HG03520 (cell line): ENCODE measurements around the gene ZNF420.
"Not testable (repeated sequence)": the region's sequence is repeated elsewhere in the genome, so short reads cannot be mapped to it uniquely, and the experiment has no call there.

ENCODE experiments used
- ATAC-seq: cut with Tn5 transposase; IDR thresholded peaks from one replicate; pipeline ENCODE4 v1.9.1; 2021; ENCODE audit warnings: mild to moderate bottlenecking, moderate library complexity; ENCODE audit not compliant: unreplicated experiment

Gene ZNF420

DNA sequence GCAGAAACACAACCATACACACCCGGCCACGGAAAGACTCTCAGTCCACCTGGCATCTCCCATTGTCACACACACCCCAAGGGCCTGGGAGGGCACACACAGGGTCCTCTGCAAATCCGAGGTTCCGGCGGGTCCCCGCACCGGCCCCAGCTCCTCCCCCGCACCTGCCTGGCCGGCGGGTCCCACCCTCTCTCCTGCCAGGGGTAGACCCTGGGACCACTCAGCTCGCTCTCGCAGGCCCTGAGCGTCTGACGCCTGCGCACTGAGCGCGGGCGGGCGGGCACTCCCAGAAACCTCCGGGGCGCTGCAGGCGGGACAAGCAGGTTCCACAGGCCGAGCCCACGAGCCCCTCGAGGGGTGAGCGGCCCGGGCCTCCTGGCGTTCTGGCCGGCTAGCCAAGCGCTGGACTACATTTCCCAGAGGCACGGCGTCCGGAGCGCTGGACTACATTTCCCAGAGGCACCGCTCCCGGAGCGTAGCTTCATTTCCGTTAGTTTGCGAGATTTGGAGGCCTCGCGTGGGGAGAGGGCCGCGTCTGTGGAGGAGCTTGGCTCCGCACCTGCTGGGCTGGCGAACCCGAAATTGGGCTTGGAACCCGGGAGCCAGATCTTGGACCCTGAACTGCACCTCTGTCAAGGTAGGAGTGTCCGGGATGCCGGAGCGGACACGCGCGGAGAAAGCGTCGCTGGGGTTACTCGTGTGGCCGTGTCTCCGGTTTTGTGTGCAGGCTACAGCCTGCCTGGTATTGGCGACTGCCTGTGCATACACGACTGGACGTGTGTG lies at the start of gene ZNF420:
Gene ZNF420 (plus strand): TSS at position 500 of the 783 bp plus-strand sequence. CDS start 10,686 bp downstream, outside the sequence.
- ATAC-seq: peak; percentile 91

DNA sequence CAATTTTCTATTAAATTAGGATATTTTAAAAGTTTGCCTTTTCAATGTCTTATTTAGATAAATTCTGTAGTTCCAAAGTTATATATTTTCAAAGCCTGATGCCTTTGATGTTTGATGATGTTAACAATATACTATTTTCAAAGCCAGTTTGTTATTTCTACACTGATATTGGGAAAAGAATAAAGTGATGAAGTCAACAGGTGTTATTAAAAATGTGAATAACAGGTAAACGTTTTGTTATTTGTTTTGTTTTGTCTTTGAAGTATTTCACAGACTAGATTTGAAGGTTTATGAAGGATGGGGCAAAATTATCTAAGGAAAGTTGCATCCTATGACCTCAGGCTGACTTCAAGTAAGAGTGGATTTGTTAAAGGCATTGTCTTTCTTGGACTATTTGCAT lies 33.1 kb upstream of the ZNF420 start:
- no peak for ATAC-seq

DNA sequence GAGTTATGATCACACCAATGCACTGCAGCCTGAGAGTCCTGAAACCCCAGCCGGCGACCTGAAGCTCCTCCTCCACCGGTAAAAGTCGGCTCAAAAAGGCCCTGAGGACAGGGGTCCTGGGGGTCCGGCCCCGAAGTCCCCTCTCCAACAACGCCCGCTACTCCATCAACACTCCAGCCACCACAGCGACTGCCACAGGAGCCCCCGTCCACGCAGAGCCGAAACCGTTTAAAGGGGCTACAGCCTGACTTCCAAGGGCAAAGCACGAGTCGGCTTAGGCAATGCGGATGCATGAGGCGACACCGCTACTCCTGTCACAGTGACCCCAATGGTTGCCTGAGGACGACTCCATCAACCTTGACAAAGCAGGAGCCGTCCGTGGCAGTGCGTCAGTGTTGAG lies 22.9 kb upstream of the ZNF420 start:
- ATAC-seq: no peak

DNA sequence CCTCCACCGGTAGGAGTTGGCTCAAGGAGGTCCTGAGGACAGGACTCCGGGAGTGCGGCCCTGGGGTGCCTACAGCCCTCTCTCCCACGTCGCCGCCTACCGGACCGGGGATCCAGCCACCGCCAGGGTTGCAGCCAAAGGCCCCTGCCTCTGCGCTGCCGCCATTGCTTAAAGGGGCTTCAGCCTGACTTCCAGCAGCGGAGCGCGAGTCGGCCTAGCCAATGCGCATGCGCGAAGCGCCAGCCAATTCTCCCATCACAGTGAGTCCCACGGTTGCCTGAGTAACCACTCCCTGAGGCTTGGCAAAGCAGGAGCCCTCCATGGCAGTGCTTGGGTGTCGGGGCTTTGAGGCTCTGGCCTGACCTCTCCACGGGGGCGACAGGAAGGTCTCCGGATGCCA lies 21.5 kb upstream of the ZNF420 start:
- no peak for ATAC-seq

DNA sequence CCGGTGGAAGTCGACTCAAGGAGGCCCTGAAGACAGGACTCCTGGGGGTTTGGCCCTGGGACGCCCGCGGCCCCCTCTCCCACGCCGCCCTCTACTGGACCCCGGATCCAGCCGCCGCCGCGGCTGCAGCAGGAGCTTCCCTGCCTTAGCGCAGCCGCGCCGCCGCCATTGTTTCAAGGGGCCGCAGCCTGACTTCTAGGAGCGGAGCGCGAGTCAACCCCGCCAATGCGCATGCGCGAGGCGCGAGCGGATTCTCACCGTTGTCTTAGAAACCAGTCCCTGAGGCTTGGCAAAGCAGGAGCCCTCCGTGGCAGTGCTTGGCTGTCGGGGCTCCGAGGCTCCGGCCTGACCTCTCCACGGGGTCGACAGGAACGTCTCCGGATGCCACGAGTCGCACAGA lies 19.1 kb upstream of the ZNF420 start:
- no peak for ATAC-seq

DNA sequence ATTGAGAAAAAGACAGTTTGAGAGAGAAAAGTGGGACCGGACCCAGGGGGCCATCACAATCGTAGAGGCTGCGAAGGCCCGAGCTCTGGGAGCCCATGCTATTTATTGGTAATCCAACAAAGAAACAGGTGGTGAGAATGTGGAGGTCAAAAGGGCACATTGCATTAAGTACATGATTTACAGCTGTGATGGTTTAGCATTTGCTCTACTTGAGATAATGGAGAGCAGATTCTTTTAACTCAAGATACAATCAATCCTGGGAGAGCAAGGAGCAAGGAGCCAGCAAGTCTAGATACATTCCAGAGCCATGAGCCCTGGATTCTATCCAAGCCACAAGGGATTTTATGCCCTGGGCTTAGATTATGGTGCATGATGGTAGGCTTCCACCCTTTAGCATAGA lies 13.3 kb upstream of the ZNF420 start:
- ATAC-seq: not testable (repeated sequence)

DNA sequence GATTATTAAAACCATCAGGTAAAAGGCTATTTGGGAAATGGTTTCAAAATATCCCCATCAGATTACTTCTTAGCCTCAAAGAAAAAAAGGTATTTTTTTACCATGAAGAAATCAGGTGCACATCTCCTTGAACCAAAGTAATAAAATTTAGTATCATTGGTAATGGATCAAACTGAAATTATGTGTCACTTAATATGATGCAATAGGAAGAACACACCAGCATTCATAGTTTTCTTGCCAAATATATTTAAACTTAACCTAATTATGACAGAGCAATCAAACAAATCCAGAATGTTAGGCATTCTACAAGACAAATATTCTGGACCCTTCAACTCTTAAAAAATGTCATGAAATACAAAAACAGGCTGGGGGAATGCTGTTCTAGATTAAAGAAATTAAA lies 4.1 kb upstream of the ZNF420 start:
- ATAC-seq: no peak

DNA sequence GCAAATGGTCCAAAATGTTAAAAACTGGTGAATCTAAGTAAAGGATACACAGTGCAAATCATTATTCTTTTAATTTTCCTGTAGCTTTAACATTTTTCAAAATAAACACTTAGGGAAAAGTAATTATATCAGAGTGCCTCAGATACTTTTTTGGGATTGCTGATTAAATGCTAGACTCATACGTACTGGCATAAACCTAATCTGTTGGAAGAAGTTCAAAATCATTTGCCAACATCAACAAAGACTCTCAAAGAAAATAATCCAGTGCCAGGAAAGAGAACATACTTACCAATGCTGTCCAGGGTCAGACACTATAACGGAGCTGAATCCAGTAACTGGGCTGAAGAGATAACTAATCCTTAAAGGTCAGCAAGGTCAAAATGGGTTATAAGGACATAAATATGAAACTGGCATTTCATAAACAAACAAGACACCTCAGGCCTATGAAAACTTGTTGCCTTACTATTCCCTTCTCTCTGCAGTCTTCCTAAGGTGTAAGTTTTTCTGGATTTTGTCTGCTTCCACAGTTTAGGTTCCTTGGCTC lies 3.3 kb upstream of the ZNF420 start:
- ATAC-seq: no peak

DNA sequence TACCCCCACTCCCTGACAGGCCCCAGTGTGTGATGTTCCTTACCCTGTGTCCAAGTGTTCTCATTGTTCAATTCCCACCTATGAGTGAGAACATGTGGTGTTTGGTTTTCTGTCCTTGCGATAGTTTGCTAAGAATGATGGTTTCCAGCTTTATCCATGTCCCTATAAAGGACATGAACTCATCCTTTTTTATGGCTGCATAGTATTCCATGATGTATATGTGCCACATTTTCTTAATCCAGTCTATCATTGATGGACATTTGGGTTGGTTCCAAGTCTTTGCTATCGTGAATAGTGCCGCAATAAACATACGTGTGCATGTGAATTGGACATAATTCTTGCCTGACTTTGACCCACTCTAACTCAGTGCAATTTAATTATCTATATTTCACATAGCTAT lies 1.7 kb upstream of the ZNF420 start:
- ATAC-seq: not testable (repeated sequence)

DNA sequence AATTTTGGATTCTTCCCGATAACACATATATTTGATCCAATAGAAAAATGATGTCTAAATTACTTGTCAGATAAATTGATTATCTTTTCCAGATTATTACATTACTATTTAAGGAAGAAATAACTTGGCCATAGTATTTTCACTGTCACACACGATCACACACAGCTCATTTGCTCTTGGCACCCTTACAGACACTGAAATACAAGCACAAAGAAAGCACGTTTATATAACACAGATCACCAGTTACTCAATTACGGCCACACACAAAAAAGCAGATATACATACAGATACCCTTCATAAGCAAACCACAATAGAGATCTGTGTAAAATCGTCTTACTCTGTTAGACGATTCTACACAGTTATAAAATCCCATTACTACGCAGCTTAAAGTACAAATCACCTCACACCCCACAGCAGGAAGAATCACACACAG lies 716 bp upstream of the ZNF420 start:
- no peak for ATAC-seq

DNA sequence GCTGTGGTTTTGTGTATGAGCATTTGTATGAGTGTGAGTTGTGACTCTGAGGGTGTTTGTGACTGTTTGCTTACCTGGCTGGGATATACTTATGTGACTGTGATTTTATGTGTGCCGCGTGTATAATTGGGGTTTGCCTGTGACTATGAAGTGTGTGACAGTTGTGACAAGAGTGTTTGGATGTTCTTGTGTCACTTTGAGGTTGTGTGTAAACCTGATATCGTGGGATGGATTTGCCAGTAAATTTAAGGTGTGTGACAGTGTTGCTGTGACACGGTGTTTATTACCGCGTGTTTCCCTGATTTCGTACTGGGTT lies 442 bp downstream of the ZNF420 start:
- no peak for ATAC-seq

DNA sequence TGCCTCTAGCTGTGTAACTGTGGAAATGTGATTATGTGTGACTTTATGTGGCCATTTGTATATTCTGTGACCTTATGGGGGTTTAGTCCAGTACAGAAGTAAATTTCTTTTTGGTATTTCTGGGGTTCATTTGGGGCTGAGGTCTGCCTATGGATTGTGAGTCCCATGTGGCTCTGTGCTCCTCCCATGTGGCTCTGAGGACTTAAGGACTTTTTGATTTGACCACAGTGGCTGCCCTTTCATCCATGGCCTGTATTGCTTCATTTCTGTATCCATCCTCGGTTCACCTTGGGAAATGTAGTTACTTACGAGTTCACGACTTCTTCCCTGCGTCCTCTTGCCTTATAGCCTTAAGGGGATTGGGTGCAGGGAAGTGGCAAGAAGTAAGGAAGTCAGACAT lies 1.0 kb downstream of the ZNF420 start:
- ATAC-seq: no peak

DNA sequence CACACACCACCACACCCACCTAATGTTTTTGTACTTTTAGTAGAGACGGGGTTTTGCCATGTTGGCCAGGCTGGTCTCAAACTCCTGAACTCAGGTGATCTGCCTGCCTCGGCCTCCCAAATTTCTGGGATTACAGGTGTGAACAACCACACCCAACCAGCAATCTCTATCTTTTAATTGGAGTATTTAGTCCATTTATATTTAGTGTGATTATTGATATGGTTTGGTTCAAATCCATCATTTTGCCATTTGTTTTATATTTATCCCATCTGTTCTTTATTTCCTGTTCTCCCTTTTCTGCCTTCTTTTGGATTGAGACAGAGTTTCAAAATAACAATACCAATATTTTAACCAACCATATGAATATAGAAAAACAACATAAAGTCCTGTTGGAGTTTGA lies 4.1 kb downstream of the ZNF420 start:
- ATAC-seq: no peak

DNA sequence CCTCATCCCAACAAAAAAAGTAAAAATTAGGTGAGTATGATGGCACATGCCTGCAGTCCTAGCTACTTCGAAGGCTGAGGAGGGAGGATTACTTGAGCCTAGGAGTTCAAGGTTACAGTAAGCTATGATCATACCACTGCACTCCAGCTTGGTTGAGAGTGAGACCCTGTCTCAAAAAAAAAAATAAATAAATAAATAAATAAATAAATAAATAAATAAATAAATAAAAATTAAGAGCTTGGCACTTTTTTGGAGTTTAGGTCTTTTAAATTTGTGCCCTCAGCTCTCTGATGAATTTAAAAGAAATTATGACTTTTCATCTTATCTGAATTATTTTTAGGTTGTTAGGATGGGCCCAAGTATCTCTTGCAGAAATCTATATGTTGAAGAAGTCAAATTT lies 8.9 kb downstream of the ZNF420 start:
- ATAC-seq: no peak

DNA sequence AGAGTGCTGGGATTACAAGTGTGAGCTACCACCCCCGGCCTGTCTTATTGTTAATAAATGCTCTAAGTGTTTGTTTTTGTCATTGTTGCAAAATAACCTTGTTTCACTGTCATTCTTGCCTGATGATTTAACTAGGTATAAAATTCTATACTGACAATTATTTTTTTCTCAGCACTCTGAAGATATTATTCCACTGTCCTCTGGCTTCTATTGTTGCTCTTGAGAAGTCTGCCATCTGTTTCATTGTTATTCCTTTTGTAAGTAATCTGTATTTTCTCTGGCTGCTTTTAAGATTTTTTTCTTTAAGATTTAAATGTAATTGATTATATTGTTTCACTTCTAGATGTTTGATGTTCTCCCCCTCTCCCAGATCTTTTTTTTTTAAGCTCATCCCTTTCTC lies 17.6 kb downstream of the ZNF420 start:
- no peak for ATAC-seq

DNA sequence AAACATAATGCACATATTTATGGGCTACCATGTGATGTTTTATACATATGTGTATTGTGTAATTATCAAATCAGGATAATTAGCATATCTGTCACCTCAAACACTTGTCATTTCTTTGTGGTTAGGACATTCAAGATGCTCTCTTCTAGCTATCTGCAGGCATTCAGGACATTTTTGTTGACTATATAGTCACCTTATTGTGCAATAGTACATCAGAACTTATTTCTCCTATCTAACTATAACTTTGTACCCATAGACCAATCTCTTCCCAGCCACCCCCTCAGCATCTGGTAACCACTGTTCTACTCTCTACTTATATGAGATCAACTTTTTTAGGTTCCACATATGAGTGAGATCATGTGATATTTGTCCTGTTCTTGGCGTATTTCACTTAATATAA lies 20.3 kb downstream of the ZNF420 start:
- ATAC-seq: no peak

DNA sequence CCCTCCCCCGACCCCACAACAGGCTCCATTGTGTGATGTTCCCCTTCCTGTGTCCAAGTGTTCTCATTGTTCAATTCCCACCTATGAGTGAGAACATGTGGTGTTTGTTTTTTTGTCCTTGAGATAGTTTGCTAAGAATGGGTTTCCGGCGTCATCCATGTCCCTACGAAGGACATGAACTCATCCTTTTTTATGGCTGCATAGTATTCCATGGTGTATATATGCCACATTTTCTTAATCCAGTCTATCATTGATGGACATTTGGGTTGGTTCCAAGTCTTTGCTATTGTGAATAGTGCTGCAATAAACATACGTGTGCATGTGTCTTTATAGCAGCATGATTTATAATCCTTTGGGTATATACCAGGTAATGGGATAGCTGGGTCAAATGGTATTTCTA lies 25.9 kb downstream of the ZNF420 start:
- not testable (repeated sequence) for ATAC-seq

DNA sequence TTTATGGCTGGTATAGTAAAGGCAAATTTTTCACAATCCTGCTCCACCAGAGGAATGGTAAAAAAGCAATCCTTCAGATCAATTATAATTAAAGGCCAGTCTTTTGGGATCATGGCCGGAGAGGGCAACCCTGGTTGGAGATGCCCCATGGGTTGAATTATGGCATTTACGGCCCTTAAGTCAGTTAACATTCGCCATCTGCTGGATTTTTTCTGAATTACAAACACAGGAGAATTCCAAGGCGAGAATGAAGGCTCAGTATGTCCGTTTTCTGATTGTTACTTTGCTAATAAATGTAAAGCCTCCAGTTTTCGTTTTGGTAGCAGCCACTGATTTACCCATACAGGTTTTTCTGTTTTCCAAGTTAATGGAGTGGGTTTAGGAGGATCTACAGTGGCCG lies 33.5 kb downstream of the ZNF420 start:
- ATAC-seq: not testable (repeated sequence)

DNA sequence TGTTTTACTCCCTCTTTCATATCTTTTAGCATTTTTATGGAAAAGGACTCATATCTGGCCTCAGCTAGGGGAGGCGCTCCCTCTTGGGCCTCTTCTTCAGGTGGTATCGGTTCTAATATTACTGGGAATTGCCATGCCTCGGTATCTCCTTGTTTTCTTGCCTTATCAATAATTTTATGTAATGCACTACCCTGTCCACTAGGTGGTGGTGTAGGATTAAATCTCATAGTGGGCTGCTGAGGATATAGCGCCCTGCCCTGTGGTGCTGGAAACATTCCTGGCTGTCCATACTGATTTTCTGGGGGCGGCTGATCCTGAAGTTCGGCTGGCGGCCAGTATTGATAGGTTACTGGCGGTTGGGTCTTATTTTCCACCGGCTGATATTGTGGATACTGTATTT lies 35.8 kb downstream of the ZNF420 start:
- ATAC-seq: no peak

DNA sequence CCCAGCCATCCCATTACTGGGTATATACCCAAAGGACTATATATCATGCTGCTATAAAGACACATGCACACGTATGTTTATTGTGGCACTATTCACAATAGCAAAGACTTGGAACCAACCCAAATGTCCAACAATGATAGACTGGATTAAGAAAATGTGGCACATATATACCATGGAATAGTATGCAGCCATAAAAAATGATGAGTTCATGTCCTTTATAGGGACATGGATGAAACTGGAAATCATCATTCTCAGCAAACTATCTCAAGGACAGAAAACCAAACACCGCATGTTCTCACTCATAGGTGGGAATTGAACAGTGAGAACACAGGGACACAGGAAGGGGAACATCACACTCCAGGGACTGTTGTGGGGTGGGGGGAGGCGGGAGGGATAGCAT lies 43.9 kb downstream of the ZNF420 start:
- not testable (repeated sequence) for ATAC-seq

DNA sequence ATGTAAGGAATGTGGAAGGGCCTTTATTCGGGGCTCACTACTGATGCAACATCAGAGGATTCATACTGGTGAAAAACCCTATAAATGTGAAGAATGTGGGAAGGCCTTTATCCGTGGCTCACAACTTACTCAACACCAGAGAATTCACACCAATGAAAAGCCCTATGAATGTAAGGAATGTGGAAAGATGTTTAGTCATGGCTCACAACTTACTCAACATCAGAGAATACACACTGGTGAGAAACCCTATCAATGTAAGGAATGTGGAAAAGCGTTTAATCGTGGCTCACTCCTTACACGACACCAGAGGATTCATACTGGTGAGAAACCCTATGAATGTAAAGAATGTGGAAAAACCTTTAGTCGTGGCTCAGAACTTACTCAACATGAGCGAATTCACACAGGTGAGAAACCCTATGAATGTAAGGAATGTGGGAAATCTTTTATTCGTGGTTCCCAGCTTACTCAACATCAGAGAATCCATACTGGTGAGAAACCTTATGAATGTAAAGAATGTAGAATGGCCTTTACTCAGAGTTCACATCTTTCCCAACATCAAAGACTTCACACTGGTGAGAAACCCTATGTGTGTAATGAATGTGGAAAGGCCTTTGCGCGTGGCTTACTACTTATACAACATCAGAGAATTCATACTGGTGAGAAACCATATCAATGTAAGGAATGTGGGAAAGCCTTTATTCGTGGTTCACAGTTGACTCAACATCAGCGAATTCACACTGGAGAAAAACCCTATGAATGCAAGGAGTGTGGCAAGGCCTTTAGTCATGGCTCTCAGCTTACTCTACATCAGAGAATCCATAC lies 50.0 kb downstream of the ZNF420 start:
- ATAC-seq: no peak

DNA sequence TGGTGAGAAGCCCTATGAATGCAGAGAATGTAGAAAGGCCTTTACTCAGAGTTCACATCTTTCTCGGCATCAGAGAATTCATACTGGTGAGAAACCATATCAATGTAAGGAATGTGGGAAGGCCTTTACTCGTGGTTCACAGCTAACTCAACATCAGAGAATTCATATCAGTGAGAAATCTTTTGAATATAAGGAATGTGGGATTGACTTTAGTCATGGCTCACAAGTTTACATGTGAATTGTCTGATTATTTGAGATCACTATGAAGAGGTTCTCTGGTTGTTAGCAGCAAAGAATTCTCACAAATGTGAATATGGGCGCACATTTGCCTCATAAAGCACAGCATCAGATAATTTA lies 50.6 kb downstream of the ZNF420 start:
- no peak for ATAC-seq
